GM12878 (cell line): ENCODE results near the gene SHF. TPM values are rescaled to one million over a fixed set of nuclear protein-coding genes. Genes with fewer than 3 reads are reported as not detected.

Experiments
- ATAC-seq: fragments of 200-7000 bp; cut with Tn5 transposase; 3 replicates; pipeline ENCODE4 v1.9.1; 2020; ENCODE audit warnings: mild to moderate bottlenecking, moderate library complexity
- BruUV-seq: library from RNA; stranded (reverse); fragments of 400-500 nt; replicated peaks from 2 replicates; lab custom pipeline; 2021; lab: Mats Ljungman, UMichigan
- CTCF ChIA-PET: fragments of 300-600 bp; sonication (Branson Sonifier 250); formaldehyde crosslinking; extraction: SDS; loops from one replicate; lab custom pipeline; 2021; ENCODE audit warnings: inconsistent platforms; lab: Yijun Ruan, JAX
- POLR2A ChIA-PET: fragments of 350-600 bp; formaldehyde crosslinking; extraction: SDS; loops from one replicate; lab custom pipeline; 2021; ENCODE audit warnings: inconsistent platforms; lab: Charles Lee
- RAD21 ChIA-PET: fragments of 300-600 bp; sonication (Branson Sonifier 250); formaldehyde crosslinking; loops from one replicate; lab custom pipeline; 2023; ENCODE audit warnings: antibody characterized with exemption; ENCODE audit not compliant: unreplicated experiment; lab: Charles Lee
- SMC1A ChIA-PET: fragments of 300-600 bp; sonication (Branson Sonifier 250); formaldehyde crosslinking; loops from one replicate; lab custom pipeline; 2023; ENCODE audit not compliant: unreplicated experiment, uncharacterized antibody; lab: Charles Lee
- DNase-seq: peaks from one replicate; pipeline ENCODE4 v3.0.0-alpha.2; 2011; ENCODE audit warnings: low read depth, low spot score
- FAIRE-seq: peaks from 3 replicates; lab custom pipeline; 2011; peaks lifted over from hg19 to GRCh38; lab: Jason Lieb, UNC
- H2AFZ ChIP-seq: 2 replicates; pipeline ENCODE4 v1.6.0; 2011; ENCODE audit warnings: low read depth, low read length, control low read depth; ENCODE audit not compliant: control insufficient read depth
- H3K27ac ChIP-seq: 2 replicates; pipeline ENCODE4 v1.5.1; 2011; ENCODE audit warnings: control low read depth; ENCODE audit not compliant: control insufficient read depth, insufficient read depth
- H3K27me3 ChIP-seq, 2 experiments: replicated peaks in 1 of 2; 2 replicates each; pipeline versions ENCODE4 v1.6.0 to v1.6.1; 2011; ENCODE audit warnings: low read length in 1 of 2; ENCODE audit not compliant: control insufficient read depth in 2 of 2, insufficient read depth in 2 of 2
- H3K36me3 ChIP-seq, 2 experiments: 2 replicates each; pipeline ENCODE4 v1.5.1; 2011; ENCODE audit warnings: low read length in 1 of 2; ENCODE audit not compliant: control insufficient read depth in 2 of 2, insufficient read depth in 2 of 2
- H3K4me1 ChIP-seq: 2 replicates; pipeline ENCODE4 v1.6.1; 2011; ENCODE audit warnings: mild to moderate bottlenecking, low read length, moderate library complexity, mixed read lengths; ENCODE audit not compliant: control insufficient read depth, insufficient read depth
- H3K4me2 ChIP-seq: 2 replicates; pipeline ENCODE4 v1.6.0; 2011; ENCODE audit warnings: control low read depth; ENCODE audit not compliant: control insufficient read depth, insufficient read depth
- H3K4me3 ChIP-seq: fragments of 200-600 bp; sonication (generic); 2 replicates; pipeline ENCODE4 v1.5.1; 2016
- H3K79me2 ChIP-seq: 2 replicates; pipeline ENCODE4 v1.6.0; 2011; ENCODE audit warnings: low read length; ENCODE audit not compliant: control insufficient read depth, insufficient read depth
- H3K9ac ChIP-seq: 2 replicates; pipeline ENCODE4 v1.8.0; 2011; ENCODE audit warnings: low read length, control low read depth, mixed read lengths; ENCODE audit not compliant: control insufficient read depth, insufficient read depth
- H3K9me3 ChIP-seq: replicated peaks from 3 replicates; pipeline ENCODE4 v1.5.1; 2011; ENCODE audit warnings: mild to moderate bottlenecking, low read length; ENCODE audit not compliant: control insufficient read depth, insufficient read depth
- H4K20me1 ChIP-seq: 2 replicates; pipeline ENCODE4 v1.6.0; 2011; ENCODE audit not compliant: control insufficient read depth, insufficient read depth
- IRF4 ChIP-seq: IDR thresholded peaks from 2 replicates; pipeline ENCODE4 v1.6.1; 2011; ENCODE audit warnings: low read depth, low read length
- NR2C2 ChIP-seq: IDR thresholded peaks from 2 replicates; pipeline ENCODE4 v1.6.1; 2011; ENCODE audit warnings: borderline replicate concordance, low read depth; ENCODE audit not compliant: control insufficient read depth, insufficient read length
- NR2F1 ChIP-seq: fragments of 450-650 bp; conservative IDR thresholded peaks from 2 replicates; pipeline ENCODE4 v1.6.1; 2017; ENCODE audit warnings: mild to moderate bottlenecking
- STAT1 ChIP-seq: fragments of 450-650 bp; conservative IDR thresholded peaks from 2 replicates; pipeline ENCODE4 v1.6.1; 2014; ENCODE audit warnings: antibody characterized with exemption, mild to moderate bottlenecking
- ZBED1 ChIP-seq: IDR thresholded peaks from 2 replicates; pipeline ENCODE4 v1.6.1; 2016; ENCODE audit warnings: borderline replicate concordance
- ZNF24 ChIP-seq: fragments of 450-650 bp; IDR thresholded peaks from 2 replicates; pipeline ENCODE4 v1.6.1; 2017; ENCODE audit warnings: antibody characterized with exemption, mild to moderate bottlenecking
- WGBS: methylation state at CpG from one replicate; pipeline ENCODE4 v1.1.6; 2016; ENCODE audit warnings: low lambda C conversion rate; ENCODE audit not compliant: insufficient replicate concordance, insufficient coverage; ENCODE audit errors: missing lambda C conversion rate; 5-methylcytosine and 5-hydroxymethylcytosine counted together
- in situ Hi-C: fragments of 300-500 bp; cut with MboI; formaldehyde crosslinking; loops from 9 replicates; pipeline ENCODE4 v1.14.3; 2018; ENCODE audit warnings: mixed read lengths
- intact Hi-C: fragments of 100-400 bp; cut with micrococcal nuclease; formaldehyde crosslinking; loops from one replicate; pipeline ENCODE4 v1.14.2; 2022; ENCODE audit not compliant: unreplicated experiment
- polyA plus RNA-seq, 11 experiments: library from polyadenylated mRNA; depleted of rRNA in 4 of 11; unstranded in 6 of 11; stranded (reverse) in 5 of 11; fragments of >200 nt; fragmentation: Nextera tagmentation in 4 of 11; fragmentation: Illumina TruSeq in 1 of 11; extraction: Ambion mirVana in 4 of 11; extraction: Trizol in 1 of 11; gene quantifications; 1 replicate in 1 of 11; 2 replicates in 10 of 11; pipeline versions ENCODE4 v1.2.1 to v1.2.3, GENCODE V29; 2011 to 2016; ENCODE audit warnings: inconsistent platforms in 2 of 11, missing spikeins in 2 of 11, low read depth in 1 of 11
- total RNA-seq, 4 experiments: library from RNA; depleted of rRNA in 3 of 4; stranded (reverse); fragments of >200 nt in 3 of 4; fragmentation: Illumina TruSeq in 1 of 4; extraction: Trizol in 1 of 4; gene quantifications; 2 replicates each; pipeline versions ENCODE4 v1.2.1 to v1.2.3, GENCODE V29; 2013 to 2021
- TF ChIP-seq, protein P1 (sequence below): fragments of 450-650 bp; IDR thresholded peaks from 2 replicates; pipeline ENCODE4 v1.6.1; 2016; ENCODE audit warnings: mild to moderate bottlenecking
- TF ChIP-seq, protein P2 (sequence below): fragments of 450-650 bp; formaldehyde crosslinking; IDR thresholded peaks from 2 replicates; pipeline ENCODE4 v1.4.0; 2022; ENCODE audit warnings: mild to moderate bottlenecking, moderate library complexity

SHF gene
- total and polyA plus RNA-seq, 10 of the 15 experiments (the other 5 are each of a cell fraction or from before 2014, with no cell fraction given) = 0.04 to 5.7 (median 1.0) TPM; not detected in 1

DNA sequence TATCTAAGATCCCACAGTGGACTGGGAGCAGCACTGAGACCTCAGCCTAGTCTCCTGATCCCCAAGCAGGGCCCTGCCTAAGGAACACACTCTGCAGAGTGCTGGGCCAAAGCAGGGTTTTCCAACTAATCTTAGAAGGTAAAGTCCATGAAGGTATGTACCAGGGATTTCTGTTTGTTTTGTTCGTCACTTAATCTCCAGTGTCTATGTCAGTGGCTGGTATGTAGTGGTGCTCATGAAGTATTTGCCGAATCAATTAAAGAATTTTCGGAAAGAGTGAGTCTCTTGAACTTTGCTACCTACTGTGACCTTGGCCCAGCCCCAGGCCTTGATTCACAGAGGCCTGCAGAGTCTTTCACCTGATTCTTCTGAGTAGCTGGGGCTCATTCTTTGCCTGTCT, 56.3 kb downstream of the SHF start (continued):
- TF ChIP-seq ZBED1 (no peak), NR2F1 (no peak), STAT1 (no peak), ZNF24 (no peak)
- TF ChIP-seq, protein P1, sequence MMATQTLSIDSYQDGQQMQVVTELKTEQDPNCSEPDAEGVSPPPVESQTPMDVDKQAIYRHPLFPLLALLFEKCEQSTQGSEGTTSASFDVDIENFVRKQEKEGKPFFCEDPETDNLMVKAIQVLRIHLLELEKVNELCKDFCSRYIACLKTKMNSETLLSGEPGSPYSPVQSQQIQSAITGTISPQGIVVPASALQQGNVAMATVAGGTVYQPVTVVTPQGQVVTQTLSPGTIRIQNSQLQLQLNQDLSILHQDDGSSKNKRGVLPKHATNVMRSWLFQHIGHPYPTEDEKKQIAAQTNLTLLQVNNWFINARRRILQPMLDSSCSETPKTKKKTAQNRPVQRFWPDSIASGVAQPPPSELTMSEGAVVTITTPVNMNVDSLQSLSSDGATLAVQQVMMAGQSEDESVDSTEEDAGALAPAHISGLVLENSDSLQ = no peak
- TF ChIP-seq, protein P2, sequence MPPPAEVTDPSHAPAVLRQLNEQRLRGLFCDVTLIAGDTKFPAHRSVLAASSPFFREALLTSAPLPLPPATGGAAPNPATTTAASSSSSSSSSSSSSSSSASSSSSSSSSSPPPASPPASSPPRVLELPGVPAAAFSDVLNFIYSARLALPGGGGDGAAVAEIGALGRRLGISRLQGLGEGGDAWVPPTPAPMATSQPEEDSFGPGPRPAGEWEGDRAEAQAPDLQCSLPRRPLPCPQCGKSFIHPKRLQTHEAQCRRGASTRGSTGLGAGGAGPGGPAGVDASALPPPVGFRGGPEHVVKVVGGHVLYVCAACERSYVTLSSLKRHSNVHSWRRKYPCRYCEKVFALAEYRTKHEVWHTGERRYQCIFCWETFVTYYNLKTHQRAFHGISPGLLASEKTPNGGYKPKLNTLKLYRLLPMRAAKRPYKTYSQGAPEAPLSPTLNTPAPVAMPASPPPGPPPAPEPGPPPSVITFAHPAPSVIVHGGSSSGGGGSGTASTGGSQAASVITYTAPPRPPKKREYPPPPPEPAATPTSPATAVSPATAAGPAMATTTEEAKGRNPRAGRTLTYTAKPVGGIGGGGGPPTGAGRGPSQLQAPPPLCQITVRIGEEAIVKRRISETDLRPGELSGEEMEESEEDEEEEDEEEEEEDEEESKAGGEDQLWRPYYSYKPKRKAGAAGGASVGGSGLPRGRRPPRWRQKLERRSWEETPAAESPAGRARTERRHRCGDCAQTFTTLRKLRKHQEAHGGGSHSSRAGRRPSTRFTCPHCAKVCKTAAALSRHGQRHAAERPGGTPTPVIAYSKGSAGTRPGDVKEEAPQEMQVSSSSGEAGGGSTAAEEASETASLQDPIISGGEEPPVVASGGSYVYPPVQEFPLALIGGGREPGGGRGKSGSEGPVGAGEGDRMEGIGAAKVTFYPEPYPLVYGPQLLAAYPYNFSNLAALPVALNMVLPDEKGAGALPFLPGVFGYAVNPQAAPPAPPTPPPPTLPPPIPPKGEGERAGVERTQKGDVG (CRISPR knock-in tag) = no peak

DNA sequence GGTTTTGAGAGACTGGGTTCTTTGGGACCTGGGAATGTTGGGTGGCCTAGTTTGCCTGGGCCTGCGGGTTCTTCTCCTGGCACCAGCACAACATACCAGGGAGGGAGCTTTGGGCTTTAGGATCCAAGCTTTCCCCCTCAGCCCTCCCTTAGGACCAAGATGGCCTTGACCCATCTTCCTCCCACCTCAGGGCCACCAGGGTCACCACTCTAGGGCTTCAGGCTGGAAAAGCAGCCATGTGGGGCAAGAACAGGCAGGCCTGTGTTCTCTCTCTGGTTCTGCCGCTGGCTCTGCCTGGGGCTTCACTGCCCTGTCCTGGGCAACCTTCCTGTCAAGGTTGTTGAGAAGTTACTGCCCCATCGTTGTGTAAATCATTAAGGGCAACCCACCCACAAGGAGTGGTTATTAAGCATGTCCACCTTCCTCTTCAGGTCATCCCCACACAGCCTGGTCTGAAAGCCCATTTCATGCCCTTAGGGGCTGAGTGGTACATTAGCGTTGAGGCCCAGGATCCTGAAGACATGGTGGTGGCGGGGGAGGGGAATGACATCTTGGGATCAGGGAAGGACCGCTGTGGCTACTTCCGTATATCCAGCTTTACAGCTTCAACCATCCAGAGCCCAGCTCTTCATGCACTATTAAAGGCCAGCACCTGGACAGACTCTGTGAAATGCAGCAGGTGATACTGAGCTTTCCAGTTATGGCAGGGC, 57.3 kb downstream of the SHF start:
- SMC1A ChIA-PET = interaction anchor here (0.9 kb wide), 1 partner anchor 43 kb away, joined by 4 read pairs; no protein-coding TSS in a partner anchor
- RAD21 ChIA-PET = interaction anchor here (0.6 kb wide), 1 partner anchor 428 kb away, joined by 3 read pairs; no protein-coding TSS in a partner anchor
- peaks cover 7 to 12% of the 10 kb centered on the region in 2 experiments for H3K27me3 ChIP-seq
- no peak overlapping the region for H2AFZ ChIP-seq
- 67% methylated on average over 7 of the region's 7 CpGs for WGBS
- no peak overlapping the region for H3K4me3 ChIP-seq
- H4K20me1 ChIP-seq = no peaks in the 10 kb centered on the region
- no peaks in the 10 kb centered on the region for H3K9me3 ChIP-seq
- no peak overlapping the region for H3K27ac ChIP-seq
- ATAC-seq (no peak), DNase-seq (no peak), FAIRE-seq (no peak)
- intact Hi-C loops = no loop called here
- POLR2A ChIA-PET = no interaction called here
- H3K79me2 ChIP-seq = no peaks in the 10 kb centered on the region
- no TSS peak for BruUV-seq
- H3K4me1 ChIP-seq = no peaks in the 10 kb centered on the region
- H3K4me2 ChIP-seq = no peak overlapping the region
- in situ Hi-C loops = no loop called here
- CTCF ChIA-PET = interaction anchor here (1.4 to 4.6 kb wide), 5 partner anchors 9 to 74 kb away, joined by 4 to 23 read pairs (median 8); no protein-coding TSS in a partner anchor
- TF ChIP-seq NR2F1 (no peak), NR2C2 (no peak), IRF4 (no peak)
- TF ChIP-seq, all 136 proteins: peak for 0
- Histone ChIP-seq H3K9ac (no peak overlapping the region), H3K36me3 (no peaks in the 10 kb centered on the region)
